NCI-H82 treated with DMSO at 0.1 percent for 48 hours (cell line): ENCODE data around the gene FAM118B.

Source experiments
- DNase-seq: peaks from one replicate; lab custom pipeline; 2025; ENCODE audit not compliant: unreplicated experiment; lab: John Stamatoyannopoulos, UW

The FAM118B gene

GRCh38 chr11:126268361-126268707 lies 56.8 kb downstream of the FAM118B start:
- DNase-seq, result no peak

- DNase-seq, result peak; percentile 88
Measured at GRCh38 chr11:126268708-126269579, 57.4 kb downstream of the FAM118B start, which contains the start of the genes FOXRED1 and SRPRA. TSS of gene FOXRED1 (plus strand) at chr11:126269154. CDS start at chr11:126269207, 53 bp downstream. TSS of gene SRPRA (minus strand) at chr11:126268895. CDS start at chr11:126268804, 91 bp downstream.

GRCh38 chr11:126277322-126277721 lies 65.7 kb downstream of the FAM118B start:
- DNase-seq, result no peak

GRCh38 chr11:126277780-126278179 lies 66.2 kb downstream of the FAM118B start:
- DNase-seq, result no peak

GRCh38 chr11:126279191-126279590 lies 67.6 kb downstream of the FAM118B start:
- DNase-seq, result no peak

- DNase-seq, result no peak
Measured at GRCh38 chr11:126280595-126280994, 69.0 kb downstream of the FAM118B start.

GRCh38 chr11:126281245-126281644 lies 69.7 kb downstream of the FAM118B start:
- no peak for DNase-seq

GRCh38 chr11:126281666-126282175 lies 70.1 kb downstream of the FAM118B start:
- DNase-seq, result no peak

- DNase-seq, result no peak
Measured at GRCh38 chr11:126282361-126282735, 70.8 kb downstream of the FAM118B start.

- DNase-seq, result no peak
Measured at GRCh38 chr11:126282736-126283591, 71.4 kb downstream of the FAM118B start, which contains the start of gene TIRAP. TSS of gene TIRAP (plus strand) at chr11:126283093. CDS start at chr11:126290895, 7,802 bp downstream.

- no peak for DNase-seq
Measured at GRCh38 chr11:126284829-126285228, 73.2 kb downstream of the FAM118B start.

GRCh38 chr11:126288237-126288636 lies 76.7 kb downstream of the FAM118B start:
- no peak for DNase-seq

GRCh38 chr11:126290887-126291286 lies 79.3 kb downstream of the FAM118B start:
- DNase-seq, result no peak

- no peak for DNase-seq
Measured at GRCh38 chr11:126293726-126294125, 82.1 kb downstream of the FAM118B start.

- no peak for DNase-seq
Measured at GRCh38 chr11:126297004-126297403, 85.4 kb downstream of the FAM118B start.

- DNase-seq, result peak; percentile 70
Measured at GRCh38 chr11:126303623-126304456, 92.3 kb downstream of the FAM118B start, which contains the start of gene DCPS. TSS of gene DCPS (plus strand) at chr11:126304060. CDS start at chr11:126304081, 21 bp downstream.

GRCh38 chr11:126304457-126305075 lies 93.0 kb downstream of the FAM118B start:
- DNase-seq, result no peak

- DNase-seq, result no peak
Measured at GRCh38 chr11:126305699-126306098, 94.1 kb downstream of the FAM118B start.

- DNase-seq, result no peak
Measured at GRCh38 chr11:126307706-126308105, 96.1 kb downstream of the FAM118B start.

GRCh38 chr11:126308271-126308671 lies 96.7 kb downstream of the FAM118B start:
- DNase-seq, result no peak
